ENCODE results near the gene ARHGEF17.

DNA sequence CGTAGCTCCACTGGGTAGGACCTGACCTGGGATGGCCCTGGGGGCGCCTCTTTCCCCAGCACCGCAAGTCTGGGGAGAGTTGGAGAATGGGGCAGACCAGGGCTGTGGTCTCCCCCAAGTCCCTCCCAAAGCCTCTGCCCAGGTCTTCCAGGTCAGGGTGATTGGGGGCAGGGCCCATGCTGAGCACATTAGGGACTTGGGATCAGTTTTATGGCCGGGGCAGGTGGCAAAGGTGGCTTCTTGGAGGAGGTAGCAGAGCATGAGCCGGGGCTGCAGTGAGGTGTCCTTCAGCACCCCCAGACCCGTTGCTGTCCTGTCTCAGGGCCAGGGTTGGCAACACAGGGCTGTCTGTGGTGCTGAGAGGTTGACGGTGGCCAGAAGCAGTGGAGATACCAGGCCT is 74.1 kb downstream of the ARHGEF17 start:
- TF ChIP-seq, protein P1, sequence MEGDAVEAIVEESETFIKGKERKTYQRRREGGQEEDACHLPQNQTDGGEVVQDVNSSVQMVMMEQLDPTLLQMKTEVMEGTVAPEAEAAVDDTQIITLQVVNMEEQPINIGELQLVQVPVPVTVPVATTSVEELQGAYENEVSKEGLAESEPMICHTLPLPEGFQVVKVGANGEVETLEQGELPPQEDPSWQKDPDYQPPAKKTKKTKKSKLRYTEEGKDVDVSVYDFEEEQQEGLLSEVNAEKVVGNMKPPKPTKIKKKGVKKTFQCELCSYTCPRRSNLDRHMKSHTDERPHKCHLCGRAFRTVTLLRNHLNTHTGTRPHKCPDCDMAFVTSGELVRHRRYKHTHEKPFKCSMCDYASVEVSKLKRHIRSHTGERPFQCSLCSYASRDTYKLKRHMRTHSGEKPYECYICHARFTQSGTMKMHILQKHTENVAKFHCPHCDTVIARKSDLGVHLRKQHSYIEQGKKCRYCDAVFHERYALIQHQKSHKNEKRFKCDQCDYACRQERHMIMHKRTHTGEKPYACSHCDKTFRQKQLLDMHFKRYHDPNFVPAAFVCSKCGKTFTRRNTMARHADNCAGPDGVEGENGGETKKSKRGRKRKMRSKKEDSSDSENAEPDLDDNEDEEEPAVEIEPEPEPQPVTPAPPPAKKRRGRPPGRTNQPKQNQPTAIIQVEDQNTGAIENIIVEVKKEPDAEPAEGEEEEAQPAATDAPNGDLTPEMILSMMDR (IDR thresholded peaks at IDR 0.05), result no peak
- TF ChIP-seq POLR2A (IDR thresholded peaks at IDR 0.05) (no peak), EP300 (IDR thresholded peaks at IDR 0.05; ENCODE audit: low read depth) (no peak)

All from transverse colon (tissue), 3 donors.